Fibroblast of skin of abdomen (primary cell): ENCODE results near the gene MBNL2.

Experiments used
- DNase-seq: peaks from one replicate; pipeline ENCODE4 v3.0.0-alpha.2; 2013

The MBNL2 gene

DNA sequence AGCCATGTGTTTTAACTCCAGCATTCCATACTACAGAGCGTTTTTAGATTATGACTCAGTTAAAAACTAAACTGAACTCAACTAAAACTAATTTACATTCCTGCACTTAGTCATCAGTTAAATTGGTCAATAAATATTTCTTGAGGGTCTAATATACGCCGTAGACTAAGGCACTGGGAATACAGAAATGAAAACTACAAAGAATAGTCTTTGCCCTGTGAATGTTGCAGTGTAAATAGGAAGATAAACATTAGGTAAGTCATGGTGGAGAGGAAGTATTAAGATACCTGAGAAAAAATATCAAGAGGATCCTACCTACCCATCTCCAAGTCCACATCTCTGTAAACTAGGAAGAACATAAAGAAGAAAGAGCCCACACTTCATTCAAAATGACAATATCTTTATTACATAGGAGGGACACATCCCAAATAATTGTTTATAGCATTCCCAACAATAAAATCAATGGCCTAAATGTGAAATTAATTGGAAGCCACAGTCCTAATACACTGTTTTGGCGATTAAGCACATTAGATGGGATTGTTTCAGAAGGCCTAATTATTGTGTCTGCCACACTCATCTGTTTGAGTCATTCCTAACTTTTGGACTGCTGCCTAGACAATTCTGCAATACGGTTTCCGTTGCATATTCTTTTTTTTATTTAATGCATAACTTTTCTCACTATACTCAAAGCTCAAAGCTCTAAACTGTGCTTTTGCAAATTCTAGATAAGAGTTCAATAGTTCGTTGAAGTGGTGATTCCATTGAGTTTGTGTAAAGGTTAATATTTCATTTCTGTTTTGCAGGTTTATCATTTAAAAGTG lies 52.9 kb downstream of the MBNL2 start:
- DNase-seq, result peak; percentile 92

DNA sequence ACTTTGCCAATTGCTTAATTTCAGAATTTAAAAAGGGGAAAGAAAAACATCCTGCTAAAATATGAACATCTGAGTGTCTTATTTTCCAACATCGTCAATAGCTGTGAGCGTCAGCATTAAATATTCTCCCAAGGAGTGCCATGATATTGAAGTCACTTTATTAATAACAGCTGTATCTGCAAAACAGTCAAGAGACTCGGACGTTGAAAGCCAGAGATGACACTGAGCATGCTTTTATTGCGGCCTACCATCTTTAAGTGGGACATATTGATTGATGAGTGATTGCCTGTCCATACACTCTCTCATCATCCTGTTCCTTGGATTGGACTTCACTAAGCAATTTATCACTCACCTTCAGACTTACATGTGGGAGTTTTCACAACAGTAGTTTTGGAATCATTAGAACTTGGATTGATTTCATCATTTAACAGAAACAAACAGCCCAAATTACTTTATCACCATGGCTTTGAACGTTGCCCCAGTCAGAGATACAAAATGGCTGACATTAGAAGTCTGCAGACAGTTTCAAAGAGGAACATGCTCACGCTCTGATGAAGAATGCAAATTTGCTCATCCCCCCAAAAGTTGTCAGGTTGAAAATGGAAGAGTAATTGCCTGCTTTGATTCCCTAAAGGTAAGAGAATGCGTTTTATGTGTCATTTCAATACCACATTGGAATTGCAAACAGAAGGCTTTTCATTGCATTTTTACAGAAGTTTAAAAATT lies 53.8 kb downstream of the MBNL2 start:
- peak; percentile 60 for DNase-seq

DNA sequence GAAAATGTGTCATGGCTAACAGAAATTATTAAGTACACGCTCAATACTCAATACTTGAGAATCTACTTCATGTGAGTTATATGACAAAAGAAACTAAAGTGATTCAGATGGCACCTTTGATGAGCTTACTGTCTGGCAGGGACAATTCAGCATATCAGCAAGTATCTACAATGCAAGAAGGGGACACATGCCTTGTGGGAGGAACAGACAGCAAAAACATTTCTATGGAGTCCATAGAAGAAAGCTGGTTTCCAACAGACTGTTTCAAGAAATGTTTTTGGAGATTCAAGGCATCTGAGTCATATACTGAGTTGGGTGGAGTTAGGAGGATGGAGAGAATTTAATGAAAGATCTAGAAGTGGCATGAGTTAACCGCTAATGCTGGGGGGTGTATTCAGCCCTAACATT lies 54.7 kb downstream of the MBNL2 start:
- DNase-seq, result no peak

DNA sequence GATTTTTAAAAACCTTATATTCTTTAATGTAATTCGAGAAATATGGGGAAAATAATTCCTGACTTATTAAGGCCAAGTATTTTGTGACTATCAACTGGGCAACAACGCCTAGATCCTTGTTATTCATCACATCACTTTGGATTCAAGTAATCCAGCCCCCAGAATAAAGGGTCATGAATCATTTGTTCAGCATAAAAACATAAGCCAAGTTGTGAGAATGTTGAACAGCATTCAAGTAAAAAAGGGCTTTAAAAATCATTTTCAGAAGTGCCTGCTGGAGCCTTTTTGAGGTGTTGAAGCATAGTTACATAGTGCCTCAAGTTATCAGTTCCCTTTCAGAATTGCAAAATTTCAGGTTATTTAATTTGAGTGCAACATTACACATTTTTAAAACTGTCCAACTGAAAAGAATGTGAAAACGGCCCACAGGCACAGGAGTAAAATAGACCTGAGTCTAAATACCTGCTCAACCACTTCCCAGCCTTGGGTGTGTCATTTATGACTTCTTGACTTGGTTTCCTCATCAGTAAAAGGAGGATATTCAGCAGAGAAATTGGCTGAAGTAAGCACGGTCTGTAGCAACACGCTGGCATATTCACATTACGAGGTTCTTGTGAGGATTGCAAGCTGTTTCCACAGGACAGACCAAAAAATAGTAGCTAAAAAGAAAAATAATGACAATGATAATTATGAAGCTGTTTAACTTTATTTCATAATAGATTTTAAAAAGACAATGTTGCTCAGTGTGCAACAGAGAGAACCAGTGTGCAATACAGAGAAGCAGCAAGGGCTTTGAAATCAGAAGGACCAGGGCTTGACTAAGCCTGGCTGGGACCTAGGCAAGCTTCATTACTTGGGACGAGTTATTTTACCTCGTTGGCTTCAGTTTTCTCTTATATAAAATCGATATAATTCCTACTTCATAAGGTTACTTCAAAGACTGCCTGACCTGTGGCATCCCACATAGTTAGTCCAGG lies 56.6 kb downstream of the MBNL2 start:
- no peak for DNase-seq

DNA sequence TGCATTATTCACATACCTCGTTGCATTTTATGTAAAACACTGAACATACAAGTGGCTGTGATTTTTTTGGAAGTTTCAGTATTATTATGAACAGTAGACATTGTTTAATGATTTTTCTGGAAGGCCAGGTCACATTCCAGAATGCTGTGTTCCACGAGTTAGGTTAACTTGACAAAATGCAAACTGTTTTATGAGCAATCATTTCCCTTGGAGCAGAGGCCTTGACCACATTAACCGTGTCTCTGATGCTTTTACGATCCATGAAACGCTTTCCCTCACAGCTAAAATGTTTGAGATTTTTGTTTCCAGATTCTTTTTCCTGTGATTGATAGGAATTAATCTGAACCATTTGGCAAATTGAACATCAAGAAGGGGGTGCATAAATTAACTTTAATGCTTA lies 57.8 kb downstream of the MBNL2 start:
- peak; percentile 82 for DNase-seq

- DNase-seq, result no peak
Measured at GRCh38 chr13:97280478-97280877, 58.3 kb downstream of the MBNL2 start.

GRCh38 chr13:97281028-97281427 lies 58.9 kb downstream of the MBNL2 start:
- DNase-seq, result no peak

- no peak for DNase-seq
Measured at GRCh38 chr13:97282705-97283104, 60.6 kb downstream of the MBNL2 start.

DNA sequence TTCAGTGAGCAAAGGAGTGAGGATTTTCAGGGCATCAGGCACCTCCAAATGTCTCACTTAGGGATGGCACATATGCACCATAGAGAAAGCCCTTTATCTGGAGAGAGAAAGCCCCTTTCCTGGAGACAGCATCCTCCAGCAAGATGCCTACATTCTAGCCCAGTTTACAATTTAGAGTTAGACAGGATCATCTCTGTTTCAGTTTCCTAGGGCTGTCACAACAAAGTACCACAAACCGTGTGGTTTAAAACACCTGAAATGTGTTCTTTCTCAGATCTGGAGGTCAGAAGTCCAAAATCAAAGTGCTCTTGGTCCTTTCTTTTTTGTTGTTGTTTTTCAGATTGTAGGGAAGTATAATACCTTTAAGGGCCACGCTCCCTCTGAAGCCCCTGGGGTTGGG lies 61.8 kb downstream of the MBNL2 start:
- DNase-seq, result no peak

DNA sequence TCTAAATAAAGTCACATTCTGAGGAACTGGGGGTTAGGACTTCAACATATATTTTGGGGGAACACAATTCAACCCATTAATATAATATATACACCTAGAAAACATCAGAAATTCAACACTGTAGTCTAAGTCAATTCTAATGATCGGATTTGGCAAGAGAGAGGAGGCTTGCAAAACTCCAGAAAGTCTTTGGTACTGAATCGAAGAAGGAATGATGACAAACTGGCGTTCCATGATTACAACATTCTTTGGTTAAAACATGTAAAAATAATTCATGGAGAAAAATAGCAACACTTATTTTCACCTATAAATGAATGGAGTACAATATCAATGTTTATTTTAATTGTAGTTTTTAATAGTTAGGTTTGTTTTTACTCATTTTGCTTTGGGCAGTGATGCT lies 62.4 kb downstream of the MBNL2 start:
- DNase-seq, result no peak

DNA sequence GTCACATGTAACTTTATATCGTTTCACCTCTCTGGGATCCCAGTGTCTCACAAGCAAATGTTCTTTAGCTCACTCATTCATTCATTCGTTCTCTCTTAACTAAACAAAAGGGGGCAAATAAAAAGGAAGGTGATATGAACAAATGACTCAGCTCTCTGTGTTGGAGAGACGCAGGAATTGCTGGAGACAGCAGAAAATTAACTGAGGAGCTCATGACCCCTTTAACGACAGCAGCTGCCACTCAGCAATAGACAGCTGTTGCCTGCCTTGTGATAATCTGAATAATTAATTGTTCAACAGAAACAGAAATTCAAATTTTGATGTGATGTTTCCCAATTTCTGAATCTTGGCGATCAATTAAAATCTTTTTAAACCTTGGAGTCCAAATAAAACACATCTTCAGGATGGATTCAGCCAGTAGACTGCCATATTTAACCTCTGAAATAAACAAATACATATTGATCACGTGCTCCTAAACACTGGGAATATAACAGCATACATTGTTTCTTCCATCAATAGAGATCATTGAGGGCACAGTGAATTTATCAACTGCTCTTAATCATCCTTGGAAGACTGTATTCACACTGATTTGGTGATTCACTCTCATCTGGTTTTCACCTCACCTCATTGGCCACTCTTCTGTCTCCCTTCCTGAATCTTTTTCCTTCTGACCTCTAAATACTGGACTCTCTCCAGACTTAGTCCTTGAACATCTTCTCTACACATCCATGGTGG lies 63.3 kb downstream of the MBNL2 start:
- no peak for DNase-seq

DNA sequence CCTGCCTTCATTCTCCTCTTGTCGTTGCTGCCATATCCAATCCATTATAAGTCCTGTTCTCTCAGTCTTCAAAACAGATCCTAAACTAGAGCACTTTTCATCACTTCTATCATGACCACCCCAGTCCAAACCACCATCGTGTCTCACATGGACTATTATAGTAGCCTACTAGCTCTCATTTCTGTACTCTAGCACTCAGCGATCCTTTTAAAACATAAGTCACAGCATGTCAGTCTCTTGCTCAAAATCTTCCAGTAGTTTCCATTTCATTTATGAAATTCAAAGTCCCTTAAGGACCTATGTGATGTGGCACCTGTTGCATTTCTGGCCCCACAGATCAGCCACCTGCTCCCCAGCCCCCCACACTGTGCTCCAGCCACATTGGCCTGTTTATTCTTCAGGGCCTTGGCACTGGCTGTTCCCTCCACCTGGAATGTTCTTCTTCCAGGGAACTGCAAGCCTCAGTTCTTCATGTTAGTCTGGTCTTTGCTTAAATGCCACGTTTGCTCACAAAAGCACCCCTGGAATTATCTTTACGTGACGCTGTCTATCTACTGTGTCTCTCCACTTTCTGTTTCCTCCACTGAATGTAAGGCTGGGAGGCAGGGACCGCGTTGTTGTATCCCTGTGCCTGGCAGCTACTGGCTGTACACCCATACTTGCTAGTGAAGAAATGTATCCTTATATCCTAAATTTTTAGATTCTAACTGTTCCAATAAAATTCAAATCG lies 64.3 kb downstream of the MBNL2 start:
- no peak for DNase-seq

DNA sequence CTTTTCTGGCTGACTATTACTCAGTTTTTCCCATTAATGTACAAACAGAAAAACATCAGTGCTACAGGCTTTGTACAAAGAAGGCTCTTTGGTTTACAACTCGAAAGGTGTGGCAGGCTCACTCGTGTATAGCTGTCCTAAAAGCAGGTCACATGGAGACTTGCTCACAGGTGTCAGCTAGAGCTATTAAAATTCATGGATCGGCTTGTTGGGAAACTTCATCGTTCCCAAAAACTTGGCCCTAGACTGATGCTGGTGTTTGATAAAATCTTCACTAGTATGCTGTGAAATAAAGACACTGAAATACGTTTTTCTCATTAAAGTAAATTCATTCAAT lies 64.9 kb downstream of the MBNL2 start:
- no peak for DNase-seq

DNA sequence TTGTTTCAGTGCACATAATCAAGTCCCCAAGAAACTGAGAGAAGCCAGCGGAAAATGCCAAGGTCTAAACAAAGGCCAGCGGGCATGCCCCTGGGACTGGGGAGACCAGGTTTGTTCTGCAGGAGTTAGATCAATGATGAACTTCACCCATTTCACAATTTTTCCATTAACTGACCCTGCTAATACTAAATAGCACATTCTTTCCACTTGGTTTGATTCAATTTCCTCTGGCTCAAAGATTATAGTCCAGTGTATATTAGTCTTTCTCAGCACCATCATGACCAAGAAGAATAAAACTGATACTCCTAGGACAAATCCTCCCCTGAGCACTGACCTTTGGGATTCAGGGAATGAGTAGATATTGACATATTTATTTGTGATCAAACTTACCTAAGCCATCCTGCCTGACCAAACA lies 66.4 kb downstream of the MBNL2 start:
- DNase-seq, result no peak

DNA sequence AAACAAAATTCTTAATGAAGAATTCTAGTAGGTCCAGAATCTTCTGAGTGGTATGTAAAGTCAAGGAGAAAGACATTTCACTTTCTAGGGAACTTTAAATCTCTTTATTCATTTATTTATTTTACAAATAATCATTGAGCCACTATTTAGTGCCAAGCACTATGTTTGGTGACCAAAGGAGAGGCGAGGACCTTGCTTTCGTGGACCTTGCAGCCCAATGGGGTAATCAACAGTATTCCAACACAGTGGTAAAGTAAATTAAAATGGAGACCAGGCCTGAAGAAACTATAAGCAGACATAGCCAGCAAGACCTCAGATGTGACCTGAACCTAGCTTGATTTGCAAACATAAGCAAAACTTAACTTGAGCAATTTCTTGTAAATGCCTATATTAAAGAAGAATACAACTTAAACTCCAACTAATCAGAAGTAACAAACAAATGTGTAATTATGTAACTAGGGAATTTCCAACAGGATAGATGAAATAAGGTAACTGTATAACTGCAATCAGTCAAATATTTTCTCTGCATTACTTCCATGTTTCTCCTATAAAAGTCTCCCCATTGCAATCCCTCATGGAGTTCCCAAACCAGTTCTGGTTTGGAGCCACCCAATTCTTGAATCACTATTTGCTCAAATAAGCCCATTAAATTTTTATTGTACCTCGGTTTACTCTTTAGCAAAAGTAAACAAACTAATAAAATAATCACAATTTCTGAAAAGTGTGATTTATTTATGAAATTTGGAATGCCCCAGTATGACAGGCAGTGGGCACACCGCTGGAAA lies 67.6 kb downstream of the MBNL2 start:
- DNase-seq, result no peak

DNA sequence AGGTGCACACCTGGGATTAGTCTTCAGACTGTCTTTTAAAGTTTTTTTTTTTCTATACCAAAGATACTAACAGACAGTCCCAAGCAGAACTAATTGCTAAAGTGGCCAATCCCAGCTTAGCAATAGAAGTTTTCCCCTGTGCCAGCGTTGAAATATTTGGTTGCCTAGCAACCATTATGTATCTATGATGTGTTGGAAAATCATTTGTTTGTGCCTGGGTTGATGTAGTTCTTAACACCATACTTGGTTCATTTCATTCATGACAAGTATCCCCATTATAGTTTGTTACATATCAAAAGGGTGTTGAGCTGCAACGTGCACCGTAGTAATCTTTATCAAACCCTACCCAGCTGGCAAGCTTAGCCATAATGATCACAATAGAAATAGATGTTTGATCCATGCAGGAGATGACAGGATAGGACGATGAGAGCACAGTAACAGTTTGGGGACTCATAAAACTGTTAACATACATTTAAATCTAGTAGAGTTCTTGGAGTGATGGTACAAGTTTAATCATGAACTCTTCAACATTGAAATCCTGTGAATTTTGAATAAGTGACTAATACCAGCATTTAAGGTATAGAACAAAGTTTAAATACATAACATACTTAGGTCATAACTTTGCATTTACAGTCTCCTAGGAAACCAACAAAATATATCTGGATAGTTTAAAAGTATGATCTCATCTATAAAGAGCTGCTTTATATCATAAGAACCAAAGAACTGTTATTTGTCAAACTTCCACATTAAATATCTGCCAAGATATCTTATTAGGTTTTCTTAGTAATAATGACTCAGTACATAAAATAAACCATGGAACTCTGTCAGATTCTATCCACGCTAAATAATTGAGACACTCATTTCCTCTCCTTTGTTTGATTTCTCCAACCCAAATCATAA lies 73.4 kb downstream of the MBNL2 start:
- DNase-seq, result peak; percentile 89

GRCh38 chr13:97296740-97297139 lies 74.6 kb downstream of the MBNL2 start:
- no peak for DNase-seq

DNA sequence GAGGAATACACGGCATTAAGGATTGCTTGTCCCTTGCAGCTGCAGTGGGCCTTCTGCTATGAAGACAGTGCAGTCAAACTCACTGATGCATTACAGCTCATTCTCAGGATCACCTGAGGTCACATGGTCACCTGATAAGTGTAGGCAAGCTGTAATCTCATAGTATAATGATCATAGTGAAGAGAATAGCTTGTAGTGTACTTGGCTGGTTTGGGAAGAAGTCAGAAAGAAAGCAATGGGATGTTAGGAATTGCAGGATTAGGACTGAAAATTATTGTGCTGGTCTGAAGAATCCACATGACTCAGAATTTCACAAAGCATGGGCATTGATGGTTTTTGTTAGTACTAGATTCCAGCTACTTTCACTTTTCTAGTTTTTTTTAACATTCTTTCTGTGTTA lies 76.7 kb downstream of the MBNL2 start:
- peak; percentile 49 for DNase-seq

- DNase-seq, result no peak
Measured at GRCh38 chr13:97300871-97301270, 78.7 kb downstream of the MBNL2 start.
